T-helper 22 cell (primary cell): Measurements from ENCODE around the gene TMEM186.
"Not testable (repeated sequence)": the region's sequence is repeated elsewhere in the genome, so short reads cannot be mapped to it uniquely, and the experiment has no call there.

Source experiments
- DNase-seq: peaks from one replicate; pipeline ENCODE4 v3.0.0-alpha.2; 2020; ENCODE audit warnings: low read depth

Gene TMEM186

GRCh38 chr16:8812162-8812843 lies 14.9 kb upstream of the TMEM186 start:
- DNase-seq = no peak

- DNase-seq = no peak
Measured at GRCh38 chr16:8808613-8809353, 11.3 kb upstream of the TMEM186 start.

- DNase-seq = no peak
Measured at GRCh38 chr16:8808009-8808408, 10.6 kb upstream of the TMEM186 start.

- no peak for DNase-seq
Measured at GRCh38 chr16:8807189-8807588, 9.8 kb upstream of the TMEM186 start.

- no peak for DNase-seq
Measured at GRCh38 chr16:8806272-8806983, 9.0 kb upstream of the TMEM186 start.

- no peak for DNase-seq
Measured at GRCh38 chr16:8804313-8804712, 6.9 kb upstream of the TMEM186 start.

GRCh38 chr16:8803733-8804132 lies 6.3 kb upstream of the TMEM186 start:
- DNase-seq = not testable (repeated sequence)

- no peak for DNase-seq
Measured at GRCh38 chr16:8801701-8802100, 4.3 kb upstream of the TMEM186 start.

GRCh38 chr16:8798535-8799157 lies 1.2 kb upstream of the TMEM186 start:
- DNase-seq = no peak

GRCh38 chr16:8798174-8798527 lies 712 bp upstream of the TMEM186 start:
- no peak for DNase-seq

- no peak for DNase-seq
Measured at GRCh38 chr16:8796469-8797363, 723 bp downstream of the TMEM186 start.

GRCh38 chr16:8795818-8796217 lies 1.6 kb downstream of the TMEM186 start:
- no peak for DNase-seq

- no peak for DNase-seq
Measured at GRCh38 chr16:8795091-8795490, 2.3 kb downstream of the TMEM186 start.

- no peak for DNase-seq
Measured at GRCh38 chr16:8788578-8789172, 8.8 kb downstream of the TMEM186 start.

- not testable (repeated sequence) for DNase-seq
Measured at GRCh38 chr16:8786316-8786715, 11.1 kb downstream of the TMEM186 start.

GRCh38 chr16:8785408-8785807 lies 12.0 kb downstream of the TMEM186 start:
- no peak for DNase-seq

GRCh38 chr16:8782673-8783072 lies 14.8 kb downstream of the TMEM186 start:
- DNase-seq = no peak

- DNase-seq = no peak
Measured at GRCh38 chr16:8781797-8782196, 15.6 kb downstream of the TMEM186 start.

- no peak for DNase-seq
Measured at GRCh38 chr16:8777217-8777616, 20.2 kb downstream of the TMEM186 start.

GRCh38 chr16:8776129-8776584 lies 21.3 kb downstream of the TMEM186 start:
- no peak for DNase-seq

- no peak for DNase-seq
Measured at GRCh38 chr16:8775359-8775758, 22.1 kb downstream of the TMEM186 start.
